HEK293 (cell line): ENCODE data around the gene ZNF569.

Source experiments
- CTCF ChIA-PET: fragments of 350-600 bp; formaldehyde crosslinking; extraction: SDS; loops from one replicate; lab custom pipeline; 2021; ENCODE audit warnings: antibody characterized with exemption; lab: Yijun Ruan, JAX
- POLR2A ChIA-PET: fragments of 300-600 bp; formaldehyde crosslinking; extraction: SDS; loops from one replicate; lab custom pipeline; 2020; ENCODE audit warnings: antibody characterized with exemption, inconsistent platforms; lab: Yijun Ruan, JAX
- H3K27ac ChIP-seq: fragments of 200-500 bp; sonication (Bioruptor generic); 2 replicates; pipeline ENCODE4 v1.5.1; 2014; ENCODE audit warnings: low read depth, low read length, control low read depth, inconsistent platforms; ENCODE audit errors: extremely low read depth
- H3K36me3 ChIP-seq, 2 experiments: fragments of 200-500 bp in 1 of 2; sonication (Bioruptor generic) in 1 of 2; 1 replicate in 1 of 2; 2 replicates in 1 of 2; pipeline ENCODE4 v1.5.1; 2014 to 2017; ENCODE audit warnings: inconsistent platforms in 2 of 2, low read length in 2 of 2; ENCODE audit not compliant: control insufficient read depth in 2 of 2, insufficient read depth in 1 of 2
- H3K4me1 ChIP-seq: fragments of 200-500 bp; sonication (Bioruptor generic); 2 replicates; pipeline ENCODE4 v1.5.1; 2014; ENCODE audit warnings: mild to moderate bottlenecking, low read length, inconsistent platforms; ENCODE audit not compliant: control insufficient read depth, insufficient read depth
- H3K4me3 ChIP-seq: 2 replicates; pipeline ENCODE4 v1.5.1; 2011; ENCODE audit warnings: low read depth, mild to moderate bottlenecking, control low read depth, low read length, moderate library complexity
- H3K9me3 ChIP-seq: fragments of 200-500 bp; sonication (Bioruptor generic); 2 replicates; pipeline ENCODE4 v1.5.1; 2014; ENCODE audit warnings: low read depth, low read length, inconsistent platforms; ENCODE audit not compliant: control insufficient read depth, insufficient read depth
- HOXD13 ChIP-seq: sonication (generic); formaldehyde crosslinking; IDR thresholded peaks from 2 replicates; pipeline ENCODE4 v1.8.0; 2022; ENCODE audit warnings: missing genetic modification reagents, borderline replicate concordance
- OVOL3 ChIP-seq: fragments of 450-650 bp; formaldehyde crosslinking; IDR thresholded peaks from 2 replicates; pipeline ENCODE4 v1.5.1; 2016; ENCODE audit warnings: missing biosample characterization, missing genetic modification characterization
- PRDM1 ChIP-seq: fragments of 450-650 bp; formaldehyde crosslinking; IDR thresholded peaks from 2 replicates; pipeline ENCODE4; 2016; ENCODE audit warnings: missing biosample characterization, missing genetic modification characterization
- SETDB1 ChIP-seq: IDR thresholded peaks from one replicate; pipeline ENCODE4 v1.6.1; 2017; ENCODE audit warnings: mild to moderate bottlenecking, low read length, moderate library complexity, mixed read lengths; ENCODE audit not compliant: insufficient read length
- YY2 ChIP-seq: fragments of 450-650 bp; formaldehyde crosslinking; IDR thresholded peaks from 2 replicates; pipeline ENCODE4 v1.5.1; 2016; ENCODE audit warnings: missing biosample characterization, missing genetic modification characterization
- ZEB2 ChIP-seq: fragments of 450-650 bp; formaldehyde crosslinking; IDR thresholded peaks from 2 replicates; pipeline ENCODE4 v1.5.1; 2016; ENCODE audit warnings: missing biosample characterization, missing genetic modification characterization
- ZFP3 ChIP-seq: fragments of 450-650 bp; formaldehyde crosslinking; IDR thresholded peaks from 2 replicates; pipeline ENCODE4 v1.5.1; 2016; ENCODE audit warnings: low read depth, missing biosample characterization, missing genetic modification characterization
- ZFP41 ChIP-seq: fragments of 450-650 bp; formaldehyde crosslinking; IDR thresholded peaks from 2 replicates; pipeline ENCODE4 v1.5.1; 2016; ENCODE audit warnings: missing biosample characterization, missing genetic modification characterization, borderline replicate concordance
- ZNF133 ChIP-seq: fragments of 450-650 bp; formaldehyde crosslinking; IDR thresholded peaks from 2 replicates; pipeline ENCODE4 v1.5.1; 2016; ENCODE audit warnings: missing biosample characterization, missing genetic modification characterization
- ZNF174 ChIP-seq: fragments of 450-650 bp; formaldehyde crosslinking; IDR thresholded peaks from 2 replicates; pipeline ENCODE4 v1.5.0; 2017; ENCODE audit warnings: missing biosample characterization, mild to moderate bottlenecking, missing genetic modification characterization
- ZNF19 ChIP-seq: fragments of 450-650 bp; formaldehyde crosslinking; IDR thresholded peaks from 2 replicates; pipeline ENCODE4; 2016; ENCODE audit warnings: missing biosample characterization, missing genetic modification characterization, low read depth
- ZNF202 ChIP-seq: fragments of 450-650 bp; formaldehyde crosslinking; IDR thresholded peaks from 2 replicates; pipeline ENCODE4 v1.5.1; 2016; ENCODE audit warnings: missing biosample characterization, missing genetic modification characterization, borderline replicate concordance
- ZNF26 ChIP-seq: fragments of 450-650 bp; formaldehyde crosslinking; IDR thresholded peaks from 2 replicates; pipeline ENCODE4 v1.5.1; 2016; ENCODE audit warnings: missing biosample characterization, missing genetic modification characterization
- ZNF274 ChIP-seq, 2 experiments: fragments of 200-500 bp in 1 of 2; fragments of 450-650 bp in 1 of 2; sonication (Bioruptor generic) in 1 of 2; formaldehyde crosslinking in 1 of 2; IDR thresholded peaks; 2 replicates each; pipeline versions ENCODE4 v1.5.1 to v1.6.1; 2014 to 2016; ENCODE audit warnings: borderline replicate concordance in 1 of 2, inconsistent platforms in 1 of 2, low read length in 1 of 2, missing biosample characterization in 1 of 2, missing genetic modification characterization in 1 of 2
- ZNF280C ChIP-seq: fragments of 450-650 bp; formaldehyde crosslinking; IDR thresholded peaks from 2 replicates; pipeline ENCODE4 v1.5.1; 2016; ENCODE audit warnings: missing biosample characterization, missing genetic modification characterization
- ZNF280D ChIP-seq: fragments of 450-650 bp; formaldehyde crosslinking; IDR thresholded peaks from 2 replicates; pipeline ENCODE4 v1.5.1; 2016; ENCODE audit warnings: missing biosample characterization, missing genetic modification characterization
- ZNF335 ChIP-seq: fragments of 450-650 bp; formaldehyde crosslinking; conservative IDR thresholded peaks from 2 replicates; pipeline ENCODE4 v1.5.1; 2016; ENCODE audit warnings: missing biosample characterization, missing genetic modification characterization
- ZNF416 ChIP-seq: fragments of 450-650 bp; formaldehyde crosslinking; IDR thresholded peaks from 2 replicates; pipeline ENCODE4 v1.5.1; 2016; ENCODE audit warnings: missing biosample characterization, missing genetic modification characterization
- ZNF549 ChIP-seq: fragments of 450-650 bp; IDR thresholded peaks from 2 replicates; pipeline ENCODE4 v1.5.1; 2018; ENCODE audit warnings: missing biosample characterization, missing genetic modification characterization, mild to moderate bottlenecking, inconsistent platforms, moderate library complexity
- ZNF626 ChIP-seq: fragments of 450-650 bp; sonication (Bioruptor Pico); formaldehyde crosslinking; IDR thresholded peaks from 2 replicates; pipeline ENCODE4 v1.5.1; 2018; ENCODE audit warnings: missing biosample characterization, missing genetic modification characterization, inconsistent platforms
- ZNF645 ChIP-seq: fragments of 450-650 bp; formaldehyde crosslinking; IDR thresholded peaks from 2 replicates; pipeline ENCODE4; 2016; ENCODE audit warnings: missing biosample characterization, missing genetic modification characterization
- ZNF658 ChIP-seq: fragments of 450-650 bp; formaldehyde crosslinking; IDR thresholded peaks from 2 replicates; pipeline ENCODE4; 2016; ENCODE audit warnings: missing biosample characterization, missing genetic modification characterization
- ZNF701 ChIP-seq: fragments of 450-650 bp; formaldehyde crosslinking; IDR thresholded peaks from 2 replicates; pipeline ENCODE4 v1.5.1; 2016; ENCODE audit warnings: missing biosample characterization, missing genetic modification characterization
- ZNF791 ChIP-seq: fragments of 450-650 bp; formaldehyde crosslinking; IDR thresholded peaks from 2 replicates; pipeline ENCODE4 v1.5.1; 2016; ENCODE audit warnings: missing biosample characterization, missing genetic modification characterization
- ZNF792 ChIP-seq: fragments of 450-650 bp; formaldehyde crosslinking; IDR thresholded peaks from 2 replicates; pipeline ENCODE4 v1.5.1; 2016; ENCODE audit warnings: missing biosample characterization, missing genetic modification characterization
- ZNF830 ChIP-seq: fragments of 450-650 bp; IDR thresholded peaks from 2 replicates; pipeline ENCODE4 v1.5.0; 2018; ENCODE audit warnings: missing biosample characterization, missing genetic modification characterization, low read depth, mild to moderate bottlenecking, moderate library complexity

ZNF569 gene

GRCh38 chr19:37467608-37468090 lies 405 bp upstream of the ZNF569 start (continued):
- TF ChIP-seq ZNF19 (tag by site-specific recombination), result no peak
- TF ChIP-seq ZNF174 (tag by site-specific recombination), result no peak
- no peak for TF ChIP-seq ZNF549 (tag by site-specific recombination)
- TF ChIP-seq SETDB1, result peak; percentile 68
- no peak; the same call in 1 of the 2 replicates for TF ChIP-seq PRDM1 (tag by site-specific recombination)
- no peak for TF ChIP-seq ZNF274 (IDR thresholded peaks at IDR 0.05; ENCODE audit: low read length)
- peak; percentile 21; the same call in 1 of the 2 replicates for TF ChIP-seq ZNF274 (tag by site-specific recombination; IDR thresholded peaks at IDR 0.05; ENCODE audit: borderline replicate concordance)

- Histone ChIP-seq H3K27ac (peak overlapping the region; percentile 88), H3K9me3 (peaks cover 19% of the 10 kb centered on the region), H3K4me1 (peaks cover 6% of the 10 kb centered on the region; the same call in 1 of the 2 replicates), H3K36me3 (peaks cover 42 to 56% of the 10 kb centered on the region in 2 experiments), H3K4me3 (peak overlapping the region; percentile 63)
- CTCF ChIA-PET, result interaction anchor here (0.5 to 1.1 kb wide), 4 partner anchors 11 to 938 kb away, joined by 3 read pairs; no protein-coding TSS in a partner anchor
- POLR2A ChIA-PET, result interaction anchor here (1.1 to 3.3 kb wide), 8 partner anchors 40 to 976 kb away, joined by 3 to 27 read pairs (median 14); partner anchors contain the start of genes ZNF461, ZNF527, ZNF540 and ZNF566
- TF ChIP-seq HOXD13 (CRISPR knock-in tag), result no peak
- TF ChIP-seq OVOL3 (tag by site-specific recombination), result no peak
- TF ChIP-seq ZNF658 (tag by site-specific recombination), result no peak
- no peak for TF ChIP-seq ZNF792 (tag by site-specific recombination)
- no peak for TF ChIP-seq ZNF335 (tag by site-specific recombination)
- TF ChIP-seq ZEB2 (tag by site-specific recombination), result no peak
- peak; percentile 91; the same call in 1 of the 2 replicates for TF ChIP-seq ZNF19 (tag by site-specific recombination)
- 0 out of 2 replicates have a peak, but pooled peaks have one; percentile 38 for TF ChIP-seq ZNF791 (tag by site-specific recombination)
- TF ChIP-seq ZNF280D (tag by site-specific recombination), result peak; percentile 68; the same call in 1 of the 2 replicates
- TF ChIP-seq ZNF830 (tag by site-specific recombination), result no peak
- TF ChIP-seq ZNF416 (tag by site-specific recombination), result peak; percentile 54; the same call in 1 of the 2 replicates
- TF ChIP-seq ZNF701 (tag by site-specific recombination), result no peak
- no peak for TF ChIP-seq ZFP3 (tag by site-specific recombination)
- TF ChIP-seq ZNF626 (tag by site-specific recombination), result no peak
- TF ChIP-seq ZFP41 (tag by site-specific recombination), result no peak
- TF ChIP-seq ZNF645 (tag by site-specific recombination), result 0 out of 2 replicates have a peak, but pooled peaks have one; percentile 76
- peak; percentile 30; the same call in 1 of the 2 replicates for TF ChIP-seq YY2 (tag by site-specific recombination)
- TF ChIP-seq ZNF280C (tag by site-specific recombination), result 0 out of 2 replicates have a peak, but pooled peaks have one; percentile 29
- no peak for TF ChIP-seq ZNF26
- no peak for TF ChIP-seq ZNF174 (tag by site-specific recombination)
- TF ChIP-seq ZNF133, result peak; percentile 34; the same call in 1 of the 2 replicates
- TF ChIP-seq ZNF202 (tag by site-specific recombination), result peak; percentile 92; the same call in 1 of the 2 replicates
These were observed 907 bp downstream of the ZNF569 start for GRCh38 chr19:37466277-37466797.
